ENCODE measurements around the gene TRNT1.

Gene TRNT1

DNA sequence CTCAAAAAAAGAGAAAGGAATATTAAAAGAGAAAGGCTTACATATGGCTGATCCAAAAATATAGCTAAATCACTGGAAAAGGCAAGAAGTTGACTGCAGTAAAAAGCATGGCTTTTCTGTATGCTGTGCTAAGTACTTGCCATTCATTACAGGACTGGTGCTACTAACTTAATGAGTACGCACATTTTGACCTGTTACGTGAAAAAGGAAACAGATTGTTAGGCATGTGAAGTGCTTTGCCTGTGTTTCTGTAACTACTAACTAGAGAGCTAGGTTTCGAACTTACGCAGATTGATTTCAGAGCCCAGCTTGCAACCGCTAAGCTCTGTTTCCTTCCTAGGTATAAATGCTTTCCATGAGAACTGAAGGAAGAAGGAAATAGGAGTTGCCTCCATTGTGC is 2.8 kb downstream of the TRNT1 start:
- Histone ChIP-seq H3K36me3 (ENCODE audit: insufficient read depth, low read length) (peaks cover 26% of the 10 kb centered on the region), H3K4me3 (ENCODE audit: low read length) (no peak overlapping the region), H3K9me3 (ENCODE audit: low read length) (peaks cover 2% of the 10 kb centered on the region), H2AFZ (ENCODE audit: low read depth, low read length) (no peak overlapping the region), H3K4me1 (ENCODE audit: insufficient read depth, low read length) (peaks cover 12% of the 10 kb centered on the region), H3K27me3 (ENCODE audit: insufficient read depth, low read length) (no peaks in the 10 kb centered on the region)

DNA sequence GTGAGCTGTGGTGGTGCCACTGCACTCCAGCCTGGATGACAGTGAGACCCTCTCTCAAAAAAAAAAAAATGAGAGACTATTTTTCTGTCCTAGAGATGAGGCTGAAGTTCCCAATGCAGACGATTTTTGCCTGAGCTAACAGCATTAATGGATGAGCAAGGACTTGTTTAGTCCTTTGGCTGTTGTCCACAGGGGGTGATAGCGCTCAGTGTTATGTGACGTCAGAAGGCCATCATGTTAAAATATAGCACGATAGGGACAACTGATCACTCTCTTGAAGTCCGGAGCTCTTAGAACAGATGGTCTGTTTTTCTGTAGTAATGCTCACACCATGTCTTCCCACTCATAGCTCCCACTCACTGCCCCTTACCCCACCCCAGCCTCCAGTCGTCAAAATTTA is 6.8 kb downstream of the TRNT1 start:
- H3K36me3 ChIP-seq (ENCODE audit: insufficient read depth, low read length), result peaks cover 48% of the 10 kb centered on the region
- H3K4me3 ChIP-seq (ENCODE audit: low read length), result no peak overlapping the region
- H3K4me1 ChIP-seq (ENCODE audit: insufficient read depth, low read length), result no peaks in the 10 kb centered on the region
- H2AFZ ChIP-seq (ENCODE audit: low read depth, low read length), result no peak overlapping the region
- H3K27me3 ChIP-seq (ENCODE audit: insufficient read depth, low read length), result no peaks in the 10 kb centered on the region
- peaks cover 2% of the 10 kb centered on the region for H3K9me3 ChIP-seq (ENCODE audit: low read length)

DNA sequence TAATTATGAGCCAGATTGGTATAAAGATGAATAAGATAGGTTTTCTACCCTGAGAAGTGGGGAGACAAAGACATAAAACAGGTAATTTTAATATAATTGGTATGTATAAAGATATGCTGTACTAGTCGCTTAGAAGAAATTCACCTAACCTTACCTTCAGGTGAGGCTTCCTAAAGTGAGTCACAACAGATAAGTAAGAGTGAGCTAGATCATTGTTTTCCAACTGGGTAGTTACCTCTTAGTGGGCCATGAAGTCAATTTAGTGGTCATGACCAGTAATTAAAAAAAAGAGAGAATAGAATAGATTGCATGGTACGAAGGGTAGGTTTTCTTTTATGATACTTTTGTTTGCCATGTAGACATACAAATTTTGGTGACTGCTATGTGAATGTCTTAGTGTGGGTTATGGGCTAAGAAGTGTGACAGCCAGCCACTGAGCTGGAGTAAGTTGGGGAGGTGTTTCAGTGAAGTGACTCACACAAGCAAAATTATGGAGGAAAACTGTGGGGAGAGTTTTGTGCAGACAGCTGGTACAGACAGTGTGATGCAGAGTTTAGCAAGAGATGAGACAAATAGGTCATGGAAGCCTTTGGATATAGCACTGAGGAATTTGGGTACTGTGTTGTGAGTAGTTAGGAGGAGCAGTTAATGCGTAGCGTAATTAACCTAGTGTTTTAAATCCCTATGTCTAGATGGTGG is 8.2 kb downstream of the TRNT1 start:
- H3K27me3 ChIP-seq (ENCODE audit: insufficient read depth, low read length), result no peaks in the 10 kb centered on the region
- H3K36me3 ChIP-seq (ENCODE audit: insufficient read depth, low read length), result peaks cover 47% of the 10 kb centered on the region
- H3K4me1 ChIP-seq (ENCODE audit: insufficient read depth, low read length), result no peaks in the 10 kb centered on the region
- no peak overlapping the region for H2AFZ ChIP-seq (ENCODE audit: low read depth, low read length)
- no peaks in the 10 kb centered on the region for H3K9me3 ChIP-seq (ENCODE audit: low read length)
- no peak overlapping the region for H3K4me3 ChIP-seq (ENCODE audit: low read length)

DNA sequence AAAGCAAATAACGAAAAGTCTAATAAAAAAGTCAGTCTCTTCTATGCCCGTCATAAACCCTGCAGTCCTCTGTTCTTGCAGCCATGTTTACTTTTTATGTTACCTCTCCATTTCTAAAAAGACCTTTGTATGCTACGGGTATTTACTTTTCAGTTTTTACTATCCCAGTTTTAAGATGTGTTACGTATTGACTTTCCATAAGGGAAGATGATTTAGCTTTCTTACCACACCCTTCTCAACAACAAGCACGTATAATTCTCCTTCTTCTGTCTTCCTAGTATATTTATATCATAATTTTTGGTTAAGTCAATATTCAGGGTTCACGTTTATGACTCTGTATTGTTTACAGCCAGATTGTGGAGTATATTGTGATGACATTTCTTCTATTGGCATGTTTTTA is 10.8 kb downstream of the TRNT1 start:
- Histone ChIP-seq H3K36me3 (ENCODE audit: insufficient read depth, low read length) (peaks cover 54% of the 10 kb centered on the region), H3K4me3 (ENCODE audit: low read length) (no peak overlapping the region), H3K9me3 (ENCODE audit: low read length) (no peaks in the 10 kb centered on the region), H3K4me1 (ENCODE audit: insufficient read depth, low read length) (peaks cover 5% of the 10 kb centered on the region), H3K27me3 (ENCODE audit: insufficient read depth, low read length) (no peaks in the 10 kb centered on the region), H2AFZ (ENCODE audit: low read depth, low read length) (no peak overlapping the region)

DNA sequence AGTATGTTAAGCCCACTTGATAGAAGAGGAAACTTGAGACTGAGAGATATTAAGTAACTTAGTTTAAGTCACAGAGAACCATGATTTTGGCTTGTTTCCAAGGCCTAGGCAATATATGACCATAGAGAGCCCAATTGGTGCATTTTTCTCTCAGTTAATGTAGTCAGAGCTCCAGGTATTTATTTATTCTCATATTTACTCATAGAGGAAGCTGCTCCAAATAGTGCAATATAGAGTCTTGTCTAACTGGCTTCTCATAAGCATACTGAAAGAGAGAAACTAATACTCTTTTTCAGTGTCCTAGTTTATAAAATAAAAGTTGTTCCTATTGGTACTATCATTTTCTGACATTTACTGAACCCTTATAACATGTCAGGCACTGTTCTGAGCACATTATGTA is 15.2 kb downstream of the TRNT1 start:
- H3K27me3 ChIP-seq (ENCODE audit: insufficient read depth, low read length), result no peaks in the 10 kb centered on the region
- H3K36me3 ChIP-seq (ENCODE audit: insufficient read depth, low read length), result peaks cover 72% of the 10 kb centered on the region
- H3K4me1 ChIP-seq (ENCODE audit: insufficient read depth, low read length), result peaks cover 11% of the 10 kb centered on the region
- H2AFZ ChIP-seq (ENCODE audit: low read depth, low read length), result no peak overlapping the region
- no peaks in the 10 kb centered on the region for H3K9me3 ChIP-seq (ENCODE audit: low read length)
- H3K4me3 ChIP-seq (ENCODE audit: low read length), result no peak overlapping the region

DNA sequence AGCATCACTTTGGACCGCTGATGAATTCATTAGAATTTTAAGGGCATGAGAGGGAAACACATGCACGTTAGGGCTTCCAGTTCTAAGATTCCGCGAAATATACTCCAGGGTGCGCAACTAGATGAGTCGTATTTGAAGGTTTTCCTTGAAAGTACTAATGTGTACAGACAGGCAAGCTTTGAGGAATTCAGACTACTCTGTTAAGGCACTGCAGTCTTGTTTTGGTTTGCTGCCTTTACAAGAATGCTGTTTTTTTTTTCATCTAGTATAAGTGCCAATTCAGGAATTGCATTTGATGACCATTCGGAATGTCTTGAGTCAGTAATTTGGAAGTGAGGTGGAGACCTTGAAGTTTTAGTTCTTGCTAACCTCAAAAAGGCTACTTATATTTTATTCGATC is 19.1 kb downstream of the TRNT1 start:
- H3K9me3 ChIP-seq (ENCODE audit: low read length), result no peaks in the 10 kb centered on the region
- H3K4me1 ChIP-seq (ENCODE audit: insufficient read depth, low read length), result peaks cover 11% of the 10 kb centered on the region
- peaks cover 78% of the 10 kb centered on the region for H3K36me3 ChIP-seq (ENCODE audit: insufficient read depth, low read length)
- no peak overlapping the region for H2AFZ ChIP-seq (ENCODE audit: low read depth, low read length)
- no peaks in the 10 kb centered on the region for H3K27me3 ChIP-seq (ENCODE audit: insufficient read depth, low read length)
- H3K4me3 ChIP-seq (ENCODE audit: low read length), result no peak overlapping the region

DNA sequence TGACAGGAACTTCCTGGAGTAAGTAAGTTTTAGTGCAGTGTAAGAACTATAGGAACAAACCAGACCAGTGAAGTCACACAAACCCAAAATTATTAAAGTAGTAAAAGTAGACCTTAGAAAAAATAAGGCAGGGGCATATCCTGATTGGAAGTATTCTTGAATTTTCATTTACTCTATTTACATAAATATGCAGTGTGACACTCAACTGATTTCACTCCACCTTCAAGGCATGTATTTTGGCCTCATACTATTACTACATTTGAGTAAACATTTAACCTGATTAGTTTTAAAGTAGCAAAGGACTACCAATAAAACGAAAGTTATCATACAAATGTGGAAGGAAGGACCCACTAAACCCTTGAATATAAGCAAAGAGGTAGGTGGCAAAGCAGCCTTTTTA is 22.8 kb downstream of the TRNT1 start:
- Histone ChIP-seq H3K27me3 (ENCODE audit: insufficient read depth, low read length) (no peaks in the 10 kb centered on the region), H3K4me1 (ENCODE audit: insufficient read depth, low read length) (no peaks in the 10 kb centered on the region), H2AFZ (ENCODE audit: low read depth, low read length) (no peak overlapping the region), H3K4me3 (ENCODE audit: low read length) (no peak overlapping the region), H3K9me3 (ENCODE audit: low read length) (no peaks in the 10 kb centered on the region), H3K36me3 (ENCODE audit: insufficient read depth, low read length) (peaks cover 89% of the 10 kb centered on the region)

DNA sequence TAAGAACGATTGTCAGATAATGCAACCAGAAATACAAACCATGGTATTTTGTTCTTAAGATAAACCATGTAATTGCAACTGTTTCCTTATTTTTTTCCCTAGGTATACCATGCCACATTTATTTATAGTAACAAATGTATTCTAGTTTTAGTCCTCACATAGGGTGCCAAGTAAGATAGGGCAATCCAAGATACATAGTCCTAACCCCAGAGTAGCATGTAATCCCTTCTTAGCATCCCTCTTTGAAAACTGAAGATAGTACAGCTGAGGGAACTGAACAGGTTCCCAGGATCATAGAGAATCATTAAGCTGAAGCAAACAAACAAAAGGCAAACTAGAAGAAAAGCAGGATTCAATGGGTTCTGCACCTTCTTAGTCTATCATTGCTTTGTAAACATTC is 24.8 kb downstream of the TRNT1 start:
- Histone ChIP-seq H3K4me1 (ENCODE audit: insufficient read depth, low read length) (no peaks in the 10 kb centered on the region), H3K9me3 (ENCODE audit: low read length) (no peaks in the 10 kb centered on the region), H3K27me3 (ENCODE audit: insufficient read depth, low read length) (no peaks in the 10 kb centered on the region), H2AFZ (ENCODE audit: low read depth, low read length) (no peak overlapping the region), H3K4me3 (ENCODE audit: low read length) (no peak overlapping the region), H3K36me3 (ENCODE audit: insufficient read depth, low read length) (peaks cover 89% of the 10 kb centered on the region)

DNA sequence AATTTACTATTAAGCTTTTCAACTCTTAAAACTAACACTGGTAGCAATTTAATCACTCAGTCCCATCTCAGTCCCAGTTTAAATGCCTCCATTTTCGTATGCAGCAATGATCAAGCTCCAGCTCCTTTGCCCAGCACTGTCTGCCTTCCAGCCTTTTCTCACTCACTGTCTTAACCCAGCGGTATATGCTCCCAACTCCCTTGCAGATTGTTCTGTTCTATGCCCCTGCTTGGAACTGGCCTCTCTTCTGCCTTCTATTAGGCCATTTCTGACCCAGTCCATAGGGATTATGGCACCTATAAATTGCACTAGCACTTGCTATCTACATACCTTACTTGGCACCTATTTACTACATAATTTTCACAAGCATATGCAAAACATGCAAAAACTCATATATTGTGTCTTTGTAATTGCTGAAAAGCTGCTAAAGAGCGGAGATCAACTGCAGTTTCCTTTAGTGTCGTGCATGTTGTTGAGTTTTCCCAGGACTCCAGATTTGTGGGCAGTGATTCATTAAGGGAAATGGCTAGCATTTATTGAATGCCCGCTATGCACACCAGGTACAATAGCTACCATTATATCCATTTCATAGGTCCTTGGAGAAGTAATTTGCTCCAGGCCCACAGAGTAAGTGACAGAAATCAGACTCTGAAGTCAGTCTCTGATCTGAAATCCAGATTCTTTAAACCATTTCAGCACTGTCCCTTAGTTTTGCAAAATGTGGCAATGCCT is 28.3 kb downstream of the TRNT1 start:
- peaks cover 73% of the 10 kb centered on the region for H3K36me3 ChIP-seq (ENCODE audit: insufficient read depth, low read length)
- H3K4me1 ChIP-seq (ENCODE audit: insufficient read depth, low read length), result no peaks in the 10 kb centered on the region
- H3K4me3 ChIP-seq (ENCODE audit: low read length), result no peak overlapping the region
- H2AFZ ChIP-seq (ENCODE audit: low read depth, low read length), result no peak overlapping the region
- H3K27me3 ChIP-seq (ENCODE audit: insufficient read depth, low read length), result no peaks in the 10 kb centered on the region
- no peaks in the 10 kb centered on the region for H3K9me3 ChIP-seq (ENCODE audit: low read length)

DNA sequence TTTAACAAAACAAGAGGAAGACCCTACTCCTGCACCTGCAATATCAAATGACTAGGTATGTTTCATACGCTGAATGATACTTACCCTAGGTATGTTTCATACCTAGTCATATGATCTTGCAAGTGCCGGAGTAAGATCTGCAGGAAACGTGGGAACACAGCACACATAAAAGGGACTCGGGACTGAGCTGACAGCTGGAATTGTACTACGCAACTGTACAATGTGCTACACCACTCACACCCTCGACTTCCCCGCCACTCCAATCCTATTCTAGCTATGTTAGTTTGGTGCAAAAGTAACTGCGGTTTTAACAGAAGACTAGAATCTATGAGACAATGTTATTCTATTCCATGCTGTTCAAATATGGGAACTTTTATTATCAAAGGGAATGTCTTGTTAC is 30.7 kb downstream of the TRNT1 start:
- H3K36me3 ChIP-seq (ENCODE audit: insufficient read depth, low read length), result peaks cover 59% of the 10 kb centered on the region
- H2AFZ ChIP-seq (ENCODE audit: low read depth, low read length), result no peak overlapping the region
- no peaks in the 10 kb centered on the region for H3K27me3 ChIP-seq (ENCODE audit: insufficient read depth, low read length)
- no peak overlapping the region for H3K4me3 ChIP-seq (ENCODE audit: low read length)
- no peaks in the 10 kb centered on the region for H3K4me1 ChIP-seq (ENCODE audit: insufficient read depth, low read length)
- H3K9me3 ChIP-seq (ENCODE audit: low read length), result no peaks in the 10 kb centered on the region

DNA sequence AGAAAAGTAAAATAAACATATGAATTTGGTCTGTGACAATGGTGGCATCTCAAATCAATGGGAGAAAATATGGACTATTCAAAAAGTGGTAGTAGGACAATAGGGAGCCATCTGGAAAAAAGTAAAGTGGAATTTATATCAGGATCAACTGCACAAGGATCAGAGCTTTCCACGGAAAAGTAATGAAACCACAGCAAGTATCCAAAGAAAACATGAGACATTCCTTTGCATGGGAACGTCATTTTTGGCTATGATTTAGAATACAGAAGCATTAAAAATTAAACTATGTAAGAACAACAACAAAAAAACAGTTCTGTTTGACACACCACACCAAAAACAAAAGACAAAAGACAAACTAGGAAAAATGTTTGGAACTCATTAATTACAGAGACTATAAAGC is 34.1 kb downstream of the TRNT1 start:
- Histone ChIP-seq H3K27me3 (ENCODE audit: insufficient read depth, low read length) (no peaks in the 10 kb centered on the region), H3K9me3 (ENCODE audit: low read length) (peaks cover 3% of the 10 kb centered on the region), H3K4me1 (ENCODE audit: insufficient read depth, low read length) (no peaks in the 10 kb centered on the region), H3K36me3 (ENCODE audit: insufficient read depth, low read length) (peaks cover 60% of the 10 kb centered on the region), H2AFZ (ENCODE audit: low read depth, low read length) (no peak overlapping the region), H3K4me3 (ENCODE audit: low read length) (no peak overlapping the region)

DNA sequence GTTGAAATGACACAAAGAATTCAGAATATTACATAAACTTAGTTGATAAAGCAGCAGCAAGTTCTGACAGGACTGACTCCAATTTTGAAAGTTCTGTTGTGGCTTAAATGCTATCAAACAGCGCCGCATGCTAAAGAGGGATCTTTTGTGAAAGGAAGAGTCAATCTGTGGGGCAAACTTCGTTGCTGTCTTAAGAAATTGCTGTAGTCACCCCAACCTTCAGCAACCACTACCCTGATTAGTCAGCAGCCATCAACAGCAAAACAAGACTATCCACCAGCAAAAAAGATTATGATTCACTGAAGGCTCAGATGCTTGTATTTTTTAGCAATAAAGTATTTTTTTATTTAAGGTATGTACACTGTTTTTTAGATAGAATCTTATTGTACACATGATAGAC is 38.5 kb downstream of the TRNT1 start:
- no peaks in the 10 kb centered on the region for H3K4me1 ChIP-seq (ENCODE audit: insufficient read depth, low read length)
- H3K9me3 ChIP-seq (ENCODE audit: low read length), result peaks cover 6% of the 10 kb centered on the region
- H3K36me3 ChIP-seq (ENCODE audit: insufficient read depth, low read length), result peaks cover 69% of the 10 kb centered on the region
- no peaks in the 10 kb centered on the region for H3K27me3 ChIP-seq (ENCODE audit: insufficient read depth, low read length)
- H2AFZ ChIP-seq (ENCODE audit: low read depth, low read length), result no peak overlapping the region
- no peak overlapping the region for H3K4me3 ChIP-seq (ENCODE audit: low read length)

DNA sequence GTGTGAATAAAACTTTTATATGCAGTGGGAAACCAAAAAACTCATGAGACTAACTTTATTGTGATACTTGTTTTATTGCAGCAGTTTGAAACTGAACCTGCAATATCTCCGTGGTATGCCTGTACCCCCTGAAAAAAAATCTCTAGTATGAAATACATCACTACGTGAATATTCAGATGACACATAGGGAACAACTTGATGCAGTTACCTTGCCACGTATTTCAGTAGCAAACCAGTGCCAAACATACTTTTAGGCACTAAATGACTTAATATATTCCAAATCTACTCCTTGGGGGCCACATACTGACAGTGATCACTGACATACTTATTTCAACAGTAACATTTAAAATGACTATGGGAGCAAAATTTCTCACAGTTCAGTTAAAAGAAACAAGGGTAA is 38.9 kb downstream of the TRNT1 start:
- Histone ChIP-seq H3K27me3 (ENCODE audit: insufficient read depth, low read length) (no peaks in the 10 kb centered on the region), H3K4me3 (ENCODE audit: low read length) (no peak overlapping the region), H3K36me3 (ENCODE audit: insufficient read depth, low read length) (peaks cover 73% of the 10 kb centered on the region), H3K4me1 (ENCODE audit: insufficient read depth, low read length) (no peaks in the 10 kb centered on the region), H3K9me3 (ENCODE audit: low read length) (peaks cover 6% of the 10 kb centered on the region), H2AFZ (ENCODE audit: low read depth, low read length) (no peak overlapping the region)

DNA sequence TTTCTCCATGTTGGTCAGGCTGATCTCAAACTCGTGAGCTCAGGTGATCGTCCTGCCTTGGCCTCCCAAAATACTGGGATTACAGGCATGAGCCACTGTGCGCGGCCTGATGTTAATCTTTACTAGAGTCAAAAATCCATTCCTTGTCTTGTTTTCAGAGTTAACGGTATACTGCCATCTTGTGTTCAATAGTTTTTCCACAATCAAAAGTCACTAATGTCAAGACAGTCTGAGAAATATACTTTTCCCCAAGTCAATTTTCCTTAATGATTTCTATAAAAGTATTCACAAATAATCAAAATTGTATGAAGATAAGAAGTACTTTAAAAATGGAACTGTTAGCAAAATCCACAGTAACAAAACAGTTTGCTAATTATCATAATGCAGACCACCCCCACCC is 44.3 kb downstream of the TRNT1 start:
- Histone ChIP-seq H3K27me3 (ENCODE audit: insufficient read depth, low read length) (no peaks in the 10 kb centered on the region), H2AFZ (ENCODE audit: low read depth, low read length) (no peak overlapping the region), H3K9me3 (ENCODE audit: low read length) (peaks cover 2% of the 10 kb centered on the region), H3K4me1 (ENCODE audit: insufficient read depth, low read length) (no peaks in the 10 kb centered on the region), H3K36me3 (ENCODE audit: insufficient read depth, low read length) (peaks cover 65% of the 10 kb centered on the region), H3K4me3 (ENCODE audit: low read length) (no peak overlapping the region)
